Transverse colon (tissue), 4 donors: ENCODE results near the gene ANKIB1. TPM values are rescaled to one million over a fixed set of nuclear protein-coding genes. Genes with fewer than 3 reads are reported as not detected.

ENCODE experiments used
- DNase-seq: peaks from one replicate; pipeline ENCODE4 v3.0.0-alpha.2; 2019
- H3K27ac ChIP-seq, 4 donors: fragments of 200-600 bp; sonication (generic); 2 replicates each; pipeline ENCODE4 v1.5.1; 2016 to 2018; ENCODE audit warnings: inconsistent platforms in 4 of 4
- H3K27me3 ChIP-seq: fragments of 200-600 bp; sonication (generic); 2 replicates; pipeline ENCODE4 v1.5.1; 2017; ENCODE audit warnings: inconsistent platforms
- H3K36me3 ChIP-seq, 4 donors: fragments of 200-600 bp; sonication (generic); 2 replicates each; pipeline ENCODE4 v1.5.1; 2017 to 2019; ENCODE audit warnings: inconsistent platforms in 4 of 4
- H3K4me1 ChIP-seq, 4 donors: fragments of 200-600 bp; sonication (generic); 2 replicates each; pipeline ENCODE4 v1.5.1; 2017 to 2020; ENCODE audit warnings: inconsistent platforms in 4 of 4
- H3K4me3 ChIP-seq, 4 donors: fragments of 200-600 bp; sonication (generic); 1 replicate in 1 of 4; 2 replicates in 3 of 4; pipeline versions ENCODE4 v1.5.1 to v1.6.1; 2017 to 2019; ENCODE audit warnings: inconsistent platforms in 4 of 4
- H3K9me3 ChIP-seq, 2 donors: fragments of 200-600 bp; sonication (generic); 2 replicates each; pipeline ENCODE4 v1.5.1; 2017 to 2019; ENCODE audit warnings: inconsistent platforms in 2 of 2
- CTCF ChIP-seq, 5 experiments: fragments of 200-600 bp in 3 of 5; fragments of 450-650 bp in 2 of 5; sonication (generic) in 3 of 5; IDR thresholded peaks; 1 replicate in 2 of 5; 2 replicates in 3 of 5; pipeline ENCODE4 v1.5.1; 2016 to 2017; ENCODE audit warnings: antibody characterized with exemption in 5 of 5, inconsistent platforms in 3 of 5, mild to moderate bottlenecking in 2 of 5, moderate library complexity in 1 of 5
- EP300 ChIP-seq: sonication (generic); formaldehyde crosslinking; IDR thresholded peaks from one replicate; pipeline ENCODE4 v1.6.1; 2017; ENCODE audit warnings: antibody characterized with exemption, low read depth
- POLR2A ChIP-seq: fragments of 450-650 bp; IDR thresholded peaks from one replicate; pipeline ENCODE4 v1.6.1; 2016; ENCODE audit warnings: antibody characterized with exemption, mild to moderate bottlenecking, moderate library complexity
- POLR2AphosphoS5 ChIP-seq, 3 donors: sonication (generic); formaldehyde crosslinking; IDR thresholded peaks; one replicate each; pipeline ENCODE4 v1.6.1; 2016; ENCODE audit warnings: antibody characterized with exemption in 3 of 3
- WGBS, 2 donors: methylation state at CpG; one replicate each; pipeline ENCODE4 v1.1.5; 2018; ENCODE audit warnings: low coverage in 1 of 2; 5-methylcytosine and 5-hydroxymethylcytosine counted together
- in situ Hi-C, 4 donors: fragments of 200-750 bp; cut with MboI; loops; one replicate each; pipeline versions ENCODE4 v1.15.0 to v1.15.1; 2017; ENCODE audit warnings: low sequenced_read_pairs in 3 of 4, low pct_ligation_motif_present in 1 of 4, low pct_unique_long_range_greater_than_20kb in 1 of 4
- intact Hi-C: fragments of 100-400 bp; cut with DNase I; formaldehyde crosslinking; loops from one replicate; pipeline ENCODE4 v1.15.1; 2023; ENCODE audit warnings: low total_unique reads
- small RNA-seq, 4 donors: library from RNA; depleted of rRNA; stranded (forward); fragments of <200 nt; gene quantifications; one replicate each; pipeline ENCODE3, GENCODE V24; 2016
- total RNA-seq, 4 donors: library from RNA; depleted of rRNA; stranded (reverse); fragments of >200 nt; gene quantifications; one replicate each; pipeline ENCODE4 v1.1.0, GENCODE V29; 2016

ANKIB1 gene
- total RNA-seq, 4 donors from 2014 or later: 29.9 to 45.9 (median 38.5) TPM

GRCh38 chr7:92447345-92448204 is 201.8 kb downstream of the ANKIB1 start, which contains the start of gene GATAD1:
Gene GATAD1, plus strand, starts transcription at chr7:92447482. Its CDS starts 248 bp downstream, at chr7:92447730.
- intact Hi-C loops: loop anchor here (5.0 kb wide), 1 partner anchor 200 kb away; the partner anchor contains the start of genes ANKIB1 and KRIT1
- H3K36me3 ChIP-seq: peaks cover 0 to 15% (median 7%) of the 10 kb centered on the region in 4 donors
- peak within 1 kb of the TSS; percentile 99 for H3K27ac ChIP-seq
- in situ Hi-C loops: loop anchor here in 2 of 4 donors (25.0 kb wide), 1 partner anchor 210 kb away; the partner anchor contains the start of genes ANKIB1 (in 2 of the 2) and KRIT1 (in 2 of the 2)
- H3K9me3 ChIP-seq: no peaks in the 10 kb centered on the region
- peak; percentile 93 for DNase-seq
- no peaks in the 10 kb centered on the region for H3K27me3 ChIP-seq
- TF ChIP-seq CTCF (IDR thresholded peaks at IDR 0.05) (peak; percentile 1 to 98 (median 93)), EP300 (no peak), POLR2AphosphoS5 (IDR thresholded peaks at IDR 0.05) (peak; percentile 77 to 90 (median 82)), POLR2A (peak; percentile 87)
- H3K4me1 ChIP-seq: peaks cover 0 to 18% (median 9%) of the 10 kb centered on the region in 4 donors
- H3K4me3 ChIP-seq: peak within 1 kb of the TSS; percentile 91 to 99 (median 98)
- 0 to 1% methylated on average over 5 to 52 of the region's 87 CpGs for WGBS, 2 donors

GRCh38 chr7:92448205-92448747 is 202.5 kb downstream of the ANKIB1 start:
- in situ Hi-C loops: loop anchor here in 2 of 4 donors (25.0 kb wide), 1 partner anchor 211 kb away; the partner anchor contains the start of genes ANKIB1 (in 2 of the 2) and KRIT1 (in 2 of the 2)

More at GRCh38 chr7:92448205-92448747, 202.5 kb downstream of the ANKIB1 start:
- WGBS, 2 donors: 0% methylated on average over 11 of the region's 11 CpGs
- Histone ChIP-seq H3K4me1 (peaks cover 0 to 18% (median 9%) of the 10 kb centered on the region in 4 donors), H3K9me3 (no peaks in the 10 kb centered on the region), H3K27me3 (no peaks in the 10 kb centered on the region), H3K36me3 (peaks cover 0 to 18% (median 7%) of the 10 kb centered on the region in 4 donors), H3K27ac (peak overlapping the region; percentile 99), H3K4me3 (peak overlapping the region; percentile 91 to 99 (median 98))
- intact Hi-C loops: loop anchor here (5.0 kb wide), 1 partner anchor 201 kb away; the partner anchor contains the start of genes ANKIB1 and KRIT1
- DNase-seq: peak; percentile 67
- no peak for TF ChIP-seq EP300
- peak; percentile 23 to 50 (median 40) for TF ChIP-seq CTCF (IDR thresholded peaks at IDR 0.05)
- TF ChIP-seq POLR2AphosphoS5 (IDR thresholded peaks at IDR 0.05): peak in 1 of 3 donors; percentile 8

Small RNA genes lying within 50 kb of the gene (small RNA-seq; reads per million reads assigned to genes)
- 0 reads per million in 4 donors for gene MIR1285-1
- 0 reads per million in 4 donors for gene RF00019

Other genes starting within 250 kb of the ANKIB1 start
- gene CYP51A1, start 111.5 kb upstream of the ANKIB1 start, total RNA-seq: 10 to 100 TPM; 26.5 to 74.1 (median 58.2) TPM
- not detected for gene LRRD1, start 66.8 kb upstream of the ANKIB1 start, total RNA-seq
- 10 to 100 TPM; 29.9 to 95.7 (median 65.5) TPM for gene KRIT1, start 60 bp upstream of the ANKIB1 start, total RNA-seq
- gene GATAD1, start 201.5 kb downstream of the ANKIB1 start, total RNA-seq: 10 to 100 TPM; 18.9 to 57.0 (median 41.7) TPM
- not detected for gene ERVW-1, start 232.0 kb downstream of the ANKIB1 start, total RNA-seq